ENCODE results near the gene METTL4. TPM values are rescaled to one million over a fixed set of nuclear protein-coding genes. Genes with fewer than 3 reads are reported as not detected.
A peak's percentile ranks its signal among the peaks of the same experiment; 100 is the strongest.

METTL4 gene
- total and polyA plus RNA-seq, 9 of the 15 experiments (the other 6 are each of a cell fraction or from before 2014, with no cell fraction given), result 7.9 to 32.8 (median 22.1) TPM

- TF ChIP-seq, protein P1, sequence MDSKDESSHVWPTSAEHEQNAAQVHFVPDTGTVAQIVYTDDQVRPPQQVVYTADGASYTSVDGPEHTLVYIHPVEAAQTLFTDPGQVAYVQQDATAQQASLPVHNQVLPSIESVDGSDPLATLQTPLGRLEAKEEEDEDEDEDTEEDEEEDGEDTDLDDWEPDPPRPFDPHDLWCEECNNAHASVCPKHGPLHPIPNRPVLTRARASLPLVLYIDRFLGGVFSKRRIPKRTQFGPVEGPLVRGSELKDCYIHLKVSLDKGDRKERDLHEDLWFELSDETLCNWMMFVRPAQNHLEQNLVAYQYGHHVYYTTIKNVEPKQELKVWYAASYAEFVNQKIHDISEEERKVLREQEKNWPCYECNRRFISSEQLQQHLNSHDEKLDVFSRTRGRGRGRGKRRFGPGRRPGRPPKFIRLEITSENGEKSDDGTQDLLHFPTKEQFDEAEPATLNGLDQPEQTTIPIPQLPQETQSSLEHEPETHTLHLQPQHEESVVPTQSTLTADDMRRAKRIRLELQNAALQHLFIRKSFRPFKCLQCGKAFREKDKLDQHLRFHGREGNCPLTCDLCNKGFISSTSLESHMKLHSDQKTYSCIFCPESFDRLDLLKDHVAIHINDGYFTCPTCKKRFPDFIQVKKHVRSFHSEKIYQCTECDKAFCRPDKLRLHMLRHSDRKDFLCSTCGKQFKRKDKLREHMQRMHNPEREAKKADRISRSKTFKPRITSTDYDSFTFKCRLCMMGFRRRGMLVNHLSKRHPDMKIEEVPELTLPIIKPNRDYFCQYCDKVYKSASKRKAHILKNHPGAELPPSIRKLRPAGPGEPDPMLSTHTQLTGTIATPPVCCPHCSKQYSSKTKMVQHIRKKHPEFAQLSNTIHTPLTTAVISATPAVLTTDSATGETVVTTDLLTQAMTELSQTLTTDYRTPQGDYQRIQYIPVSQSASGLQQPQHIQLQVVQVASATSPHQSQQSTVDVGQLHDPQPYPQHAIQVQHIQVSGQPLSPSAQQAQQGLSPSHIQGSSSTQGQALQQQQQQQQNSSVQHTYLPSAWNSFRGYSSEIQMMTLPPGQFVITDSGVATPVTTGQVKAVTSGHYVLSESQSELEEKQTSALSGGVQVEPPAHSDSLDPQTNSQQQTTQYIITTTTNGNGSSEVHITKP (IDR thresholded peaks at IDR 0.05; ENCODE audit: partially characterized antibody), result no peak
- peak; percentile 69; the same call in 1 of the 2 replicates for TF ChIP-seq ZHX1 (conservative IDR thresholded peaks at IDR 0.05; ENCODE audit: low read length)
- TF ChIP-seq ZNF239 (CRISPR knock-in tag; IDR thresholded peaks at IDR 0.05), result no peak
- peak; percentile 56; the same call in 1 of the 2 replicates for TF ChIP-seq TAF7 (tag; IDR thresholded peaks at IDR 0.05)
- peak; percentile 38; the same call in 1 of the 2 replicates for TF ChIP-seq ETV5 (CRISPR knock-in tag; IDR thresholded peaks at IDR 0.05; ENCODE audit: low read depth)
- TF ChIP-seq, protein P2, sequence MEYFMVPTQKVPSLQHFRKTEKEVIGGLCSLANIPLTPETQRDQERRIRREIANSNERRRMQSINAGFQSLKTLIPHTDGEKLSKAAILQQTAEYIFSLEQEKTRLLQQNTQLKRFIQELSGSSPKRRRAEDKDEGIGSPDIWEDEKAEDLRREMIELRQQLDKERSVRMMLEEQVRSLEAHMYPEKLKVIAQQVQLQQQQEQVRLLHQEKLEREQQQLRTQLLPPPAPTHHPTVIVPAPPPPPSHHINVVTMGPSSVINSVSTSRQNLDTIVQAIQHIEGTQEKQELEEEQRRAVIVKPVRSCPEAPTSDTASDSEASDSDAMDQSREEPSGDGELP (CRISPR knock-in tag; IDR thresholded peaks at IDR 0.05; ENCODE audit: borderline replicate concordance), result peak; percentile 95
Measured at GRCh38 chr18:2571200-2572170, at the start of gene METTL4, which contains the start of gene NDC80 (continued).

Data from K562 (cell line).